ENCODE measurements around the gene IL1RAP.

IL1RAP gene

DNA sequence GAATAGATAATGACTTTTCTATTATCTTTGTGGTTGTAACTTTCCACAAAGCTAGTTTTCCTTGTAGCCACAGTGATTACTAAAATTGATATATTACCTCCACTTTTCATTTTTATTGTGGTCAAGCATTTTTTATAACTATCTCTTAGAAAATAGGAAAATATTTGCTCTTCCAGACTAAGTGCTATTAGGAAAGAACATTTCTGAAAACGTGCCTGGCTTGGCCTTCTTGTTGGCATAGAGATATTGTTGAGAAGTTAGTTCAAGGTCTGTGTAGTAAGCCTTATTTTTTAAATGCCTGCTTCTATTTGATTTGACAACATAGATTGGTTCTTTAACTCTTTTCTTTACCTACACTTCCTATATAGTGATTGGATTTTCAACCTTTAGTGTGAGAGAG lies 101.7 kb downstream of the IL1RAP start:
- H3K4me2 ChIP-seq (ENCODE audit: low read depth, low read length, poor library complexity, severe bottlenecking), result no peak overlapping the region
- no peaks in the 10 kb centered on the region for H3K27me3 ChIP-seq (ENCODE audit: low read length)
- no peak overlapping the region for H3K27ac ChIP-seq (ENCODE audit: low read depth, low read length)
- H3K79me2 ChIP-seq (ENCODE audit: insufficient read depth, low read length), result no peaks in the 10 kb centered on the region
- no peaks in the 10 kb centered on the region for H3K9me2 ChIP-seq (replicated peaks; ENCODE audit: insufficient read depth, low read length)
- no peak overlapping the region for H3K9ac ChIP-seq (ENCODE audit: low read length)
- H3K4me3 ChIP-seq (ENCODE audit: insufficient read depth, low read length, poor library complexity, severe bottlenecking), result no peak overlapping the region
- no peaks in the 10 kb centered on the region for H3K36me3 ChIP-seq (ENCODE audit: low read length)
- TF ChIP-seq EZH2phosphoT487 (conservative IDR thresholded peaks at IDR 0.05; ENCODE audit: low read length), result no peak
- TF ChIP-seq, protein P1, sequence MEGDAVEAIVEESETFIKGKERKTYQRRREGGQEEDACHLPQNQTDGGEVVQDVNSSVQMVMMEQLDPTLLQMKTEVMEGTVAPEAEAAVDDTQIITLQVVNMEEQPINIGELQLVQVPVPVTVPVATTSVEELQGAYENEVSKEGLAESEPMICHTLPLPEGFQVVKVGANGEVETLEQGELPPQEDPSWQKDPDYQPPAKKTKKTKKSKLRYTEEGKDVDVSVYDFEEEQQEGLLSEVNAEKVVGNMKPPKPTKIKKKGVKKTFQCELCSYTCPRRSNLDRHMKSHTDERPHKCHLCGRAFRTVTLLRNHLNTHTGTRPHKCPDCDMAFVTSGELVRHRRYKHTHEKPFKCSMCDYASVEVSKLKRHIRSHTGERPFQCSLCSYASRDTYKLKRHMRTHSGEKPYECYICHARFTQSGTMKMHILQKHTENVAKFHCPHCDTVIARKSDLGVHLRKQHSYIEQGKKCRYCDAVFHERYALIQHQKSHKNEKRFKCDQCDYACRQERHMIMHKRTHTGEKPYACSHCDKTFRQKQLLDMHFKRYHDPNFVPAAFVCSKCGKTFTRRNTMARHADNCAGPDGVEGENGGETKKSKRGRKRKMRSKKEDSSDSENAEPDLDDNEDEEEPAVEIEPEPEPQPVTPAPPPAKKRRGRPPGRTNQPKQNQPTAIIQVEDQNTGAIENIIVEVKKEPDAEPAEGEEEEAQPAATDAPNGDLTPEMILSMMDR (IDR thresholded peaks at IDR 0.05; ENCODE audit: insufficient read depth, low read length, poor library complexity, severe bottlenecking), result no peak
- H3F3A ChIP-seq (ENCODE audit: insufficient read depth), result no peaks in the 10 kb centered on the region
- no peaks in the 10 kb centered on the region for H4K20me1 ChIP-seq (ENCODE audit: low read depth, low read length)
- H3K9me3 ChIP-seq (ENCODE audit: insufficient read depth, low read length), result no peaks in the 10 kb centered on the region
- H2AFZ ChIP-seq (ENCODE audit: low read depth, low read length, severe bottlenecking), result no peak overlapping the region

DNA sequence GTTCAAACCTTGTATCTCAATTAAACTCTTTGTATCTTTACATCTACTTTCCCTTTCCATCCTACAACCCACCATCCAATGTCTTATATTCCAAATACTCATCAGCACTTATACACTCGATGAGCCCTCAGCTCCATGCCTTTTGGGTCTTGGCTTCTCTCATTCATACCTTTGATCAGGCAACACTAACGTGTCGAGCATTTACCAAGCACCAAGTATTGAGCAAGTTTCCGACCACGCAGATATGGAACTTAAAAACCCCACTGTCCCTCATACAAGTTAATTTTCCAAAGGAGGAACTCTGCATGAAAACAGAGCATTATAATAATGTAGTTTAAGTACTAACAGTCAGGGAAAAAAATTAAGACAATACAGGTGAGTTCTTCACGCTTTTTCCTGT lies 102.8 kb downstream of the IL1RAP start:
- Histone ChIP-seq H3K79me2 (ENCODE audit: insufficient read depth, low read length) (no peaks in the 10 kb centered on the region), H4K20me1 (ENCODE audit: low read depth, low read length) (no peaks in the 10 kb centered on the region), H3K9me3 (ENCODE audit: insufficient read depth, low read length) (no peaks in the 10 kb centered on the region), H3K4me2 (ENCODE audit: low read depth, low read length, poor library complexity, severe bottlenecking) (no peak overlapping the region), H3F3A (ENCODE audit: insufficient read depth) (no peaks in the 10 kb centered on the region), H3K27ac (ENCODE audit: low read depth, low read length) (no peak overlapping the region), H3K36me3 (ENCODE audit: low read length) (no peaks in the 10 kb centered on the region), H3K9me2 (replicated peaks; ENCODE audit: insufficient read depth, low read length) (no peaks in the 10 kb centered on the region), H3K9ac (ENCODE audit: low read length) (no peak overlapping the region), H3K4me3 (ENCODE audit: insufficient read depth, low read length, poor library complexity, severe bottlenecking) (no peak overlapping the region), H3K27me3 (ENCODE audit: low read length) (no peaks in the 10 kb centered on the region), H2AFZ (ENCODE audit: low read depth, low read length, severe bottlenecking) (no peak overlapping the region)
- TF ChIP-seq, protein P1 (IDR thresholded peaks at IDR 0.05; ENCODE audit: insufficient read depth, low read length, poor library complexity, severe bottlenecking), result no peak
- TF ChIP-seq EZH2phosphoT487 (conservative IDR thresholded peaks at IDR 0.05; ENCODE audit: low read length), result no peak

DNA sequence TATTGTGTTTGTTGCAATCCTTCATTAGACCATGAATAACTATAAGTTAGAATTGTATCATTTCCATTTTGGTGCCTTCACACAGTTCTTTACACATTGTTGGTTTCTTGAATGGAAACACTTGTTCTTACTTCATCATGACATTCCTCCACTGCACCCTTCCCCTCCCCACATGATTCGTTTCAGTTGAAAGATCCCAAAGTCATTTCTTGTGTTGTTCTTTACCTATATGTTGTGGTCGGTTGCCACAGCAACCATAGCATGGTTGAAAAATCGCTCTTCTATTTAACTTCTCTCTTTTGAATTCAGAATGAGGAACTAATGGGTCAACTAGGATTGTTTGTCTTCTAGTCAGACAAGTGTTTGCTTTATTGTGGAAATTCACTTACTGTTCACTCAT lies 103.3 kb downstream of the IL1RAP start:
- H3K27ac ChIP-seq (ENCODE audit: low read depth, low read length), result no peak overlapping the region
- H3K4me2 ChIP-seq (ENCODE audit: low read depth, low read length, poor library complexity, severe bottlenecking), result peak overlapping the region; percentile 31

More for the DNA sequence above, 103.3 kb downstream of the IL1RAP start:
- Histone ChIP-seq H3K4me3 (ENCODE audit: insufficient read depth, low read length, poor library complexity, severe bottlenecking) (no peak overlapping the region), H2AFZ (ENCODE audit: low read depth, low read length, severe bottlenecking) (no peak overlapping the region), H3K36me3 (ENCODE audit: low read length) (no peaks in the 10 kb centered on the region), H3K9ac (ENCODE audit: low read length) (no peak overlapping the region), H3K79me2 (ENCODE audit: insufficient read depth, low read length) (no peaks in the 10 kb centered on the region), H3K27me3 (ENCODE audit: low read length) (no peaks in the 10 kb centered on the region), H3F3A (ENCODE audit: insufficient read depth) (no peaks in the 10 kb centered on the region), H4K20me1 (ENCODE audit: low read depth, low read length) (no peaks in the 10 kb centered on the region), H3K9me2 (replicated peaks; ENCODE audit: insufficient read depth, low read length) (no peaks in the 10 kb centered on the region), H3K9me3 (ENCODE audit: insufficient read depth, low read length) (no peaks in the 10 kb centered on the region)
- TF ChIP-seq EZH2phosphoT487 (conservative IDR thresholded peaks at IDR 0.05; ENCODE audit: low read length), result no peak
- TF ChIP-seq, protein P1 (IDR thresholded peaks at IDR 0.05; ENCODE audit: insufficient read depth, low read length, poor library complexity, severe bottlenecking), result no peak
